Embryonic facial prominence (tissue), 1 donor: Measurements from ENCODE around the gene CUX1.
"Not testable (repeated sequence)": the region's sequence is repeated elsewhere in the genome, so short reads cannot be mapped to it uniquely, and the experiment has no call there.

Experiments
- DNase-seq: peaks from one replicate; pipeline ENCODE4 v3.0.0-alpha.2; 2016; ENCODE audit errors: extremely low spot score

The CUX1 gene

DNA sequence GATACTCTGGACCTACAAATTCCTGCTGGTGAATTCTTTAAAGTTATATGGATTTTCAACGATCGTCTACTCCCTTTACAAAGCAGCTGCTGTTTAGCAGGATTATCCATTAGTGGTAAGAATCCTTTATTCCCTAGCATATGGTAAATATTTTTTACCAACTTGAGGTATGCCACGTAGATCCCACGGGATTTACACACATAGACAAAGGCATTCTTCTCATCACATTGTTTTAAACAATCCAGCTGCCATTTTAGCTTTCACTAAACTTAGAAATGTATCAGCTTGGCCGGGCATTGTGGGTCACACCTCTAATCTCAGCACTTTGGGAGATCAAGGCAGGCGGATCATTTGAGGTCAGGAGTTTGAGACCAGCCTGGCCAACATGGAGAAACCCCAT, 321.2 kb downstream of the CUX1 start:
- no peak for DNase-seq

DNA sequence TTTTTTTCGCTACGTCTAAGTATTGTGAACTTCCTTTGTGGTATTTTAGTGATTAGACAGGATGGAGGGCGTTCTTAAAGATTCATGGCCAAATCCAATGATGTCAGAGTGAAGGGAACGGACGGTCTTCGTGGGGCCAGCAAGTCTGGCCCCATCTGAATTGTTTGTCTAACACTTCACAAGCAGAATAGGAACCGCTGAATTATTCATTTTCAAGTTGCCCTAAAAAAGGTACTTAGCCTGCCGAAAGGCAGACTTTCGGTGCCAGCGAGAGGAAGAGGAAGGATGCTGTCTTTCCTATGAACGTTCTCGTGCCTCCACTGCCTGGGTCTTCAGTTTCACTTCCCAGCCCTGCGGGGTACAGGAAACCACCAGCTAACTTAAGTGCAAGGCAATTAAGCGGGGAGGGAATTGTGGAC, 323.5 kb downstream of the CUX1 start:
- DNase-seq = no peak

DNA sequence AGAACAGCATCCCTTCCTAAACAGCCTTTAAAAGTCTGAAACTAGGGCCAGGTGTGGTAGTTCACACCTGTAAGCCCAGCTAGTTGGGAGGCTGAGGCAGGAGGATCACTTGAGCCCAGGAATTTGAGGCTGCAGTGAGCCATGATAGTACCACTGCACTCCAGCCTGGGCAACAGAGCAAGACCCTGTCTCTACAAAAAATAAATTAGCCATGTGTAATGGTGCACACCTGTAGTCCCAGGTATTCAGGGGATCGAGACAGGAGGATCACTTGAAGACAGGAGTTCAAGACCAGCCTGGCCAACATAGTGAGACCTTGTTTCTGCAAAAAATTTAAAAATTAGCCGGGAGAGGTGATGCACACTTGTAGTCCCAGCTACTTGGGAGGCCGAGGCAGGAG, 325.0 kb downstream of the CUX1 start:
- DNase-seq = not testable (repeated sequence)

GRCh38 chr7:102146122-102146521, 328.7 kb downstream of the CUX1 start:
- DNase-seq = no peak

DNA sequence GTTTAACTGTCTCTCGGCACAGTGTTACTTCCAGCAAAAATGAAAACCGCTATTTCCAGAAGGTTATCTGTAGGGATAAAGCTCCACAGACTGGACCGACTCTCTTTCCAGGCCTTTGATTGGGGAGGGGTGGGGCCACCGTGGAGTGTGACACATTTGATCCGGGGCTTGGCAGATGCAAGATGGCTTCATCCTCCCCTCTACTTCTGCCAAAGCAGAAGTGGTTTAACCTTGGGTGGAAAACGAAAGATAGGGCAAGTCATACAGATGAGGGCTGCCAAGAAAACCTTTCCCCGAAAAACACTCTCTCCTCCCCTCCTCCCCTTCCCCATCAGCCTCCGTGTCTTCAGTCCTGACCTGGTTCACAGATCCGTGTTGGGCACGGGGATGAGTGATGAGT, 329.6 kb downstream of the CUX1 start:
- no peak for DNase-seq

DNA sequence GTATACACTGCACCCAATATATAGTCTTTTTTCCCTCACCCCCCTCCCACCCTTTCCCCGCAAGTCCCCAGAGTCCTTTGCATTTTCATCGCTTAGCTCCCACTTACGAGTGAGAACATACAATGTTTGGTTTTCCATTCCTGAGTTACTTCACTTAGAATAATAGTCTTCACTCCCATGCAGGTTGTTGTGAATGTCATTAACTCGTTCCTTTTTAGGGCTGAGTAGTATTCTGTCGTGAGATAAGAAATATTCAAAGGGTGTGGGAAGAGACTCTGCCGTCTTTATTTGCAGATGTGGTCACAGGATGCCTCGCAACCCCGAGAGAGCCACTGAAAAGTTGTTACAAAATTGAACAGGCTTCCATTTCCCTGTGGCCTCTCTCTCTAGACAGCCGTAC, 331.4 kb downstream of the CUX1 start:
- DNase-seq = no peak

DNA sequence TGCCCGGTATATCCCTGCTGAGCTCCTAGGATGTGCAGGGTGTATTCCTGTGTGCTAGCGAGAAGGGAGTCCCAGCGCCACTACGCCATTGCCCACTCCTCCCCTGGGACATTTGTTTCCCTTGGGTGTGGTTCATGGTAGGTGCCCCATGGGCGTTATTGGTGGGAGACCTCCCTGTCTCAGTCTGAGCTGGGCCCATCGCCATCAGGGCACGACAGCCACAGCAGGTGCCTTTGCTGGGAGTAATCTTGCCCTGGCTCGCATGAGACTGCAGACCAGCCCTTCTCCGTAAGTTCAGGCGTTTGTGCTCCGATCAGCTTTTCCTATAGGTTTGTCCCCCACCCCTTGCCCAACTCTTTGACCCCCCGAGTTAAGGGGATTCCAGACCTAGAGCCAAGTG, 332.0 kb downstream of the CUX1 start:
- DNase-seq = no peak

GRCh38 chr7:102150266-102150665, 332.8 kb downstream of the CUX1 start:
- no peak for DNase-seq

GRCh38 chr7:102152672-102153598, 335.5 kb downstream of the CUX1 start:
- DNase-seq = no peak

DNA sequence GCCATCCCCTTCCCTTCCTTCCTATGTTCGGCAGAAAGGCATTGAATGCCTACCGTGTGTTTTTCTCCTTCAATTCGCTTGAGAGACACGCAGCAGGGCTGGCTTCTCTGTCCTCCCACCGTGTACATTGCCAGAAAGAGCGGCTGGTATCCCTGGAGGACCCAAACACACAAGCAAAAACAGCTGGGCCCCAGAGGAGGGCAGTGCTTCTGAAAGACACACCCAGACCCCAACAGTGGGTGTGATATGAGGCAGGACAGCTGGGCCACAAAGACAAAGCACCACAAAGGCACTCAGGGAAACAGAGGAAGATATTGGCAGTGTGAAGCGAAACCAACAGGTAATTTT, 336.1 kb downstream of the CUX1 start:
- DNase-seq = no peak

DNA sequence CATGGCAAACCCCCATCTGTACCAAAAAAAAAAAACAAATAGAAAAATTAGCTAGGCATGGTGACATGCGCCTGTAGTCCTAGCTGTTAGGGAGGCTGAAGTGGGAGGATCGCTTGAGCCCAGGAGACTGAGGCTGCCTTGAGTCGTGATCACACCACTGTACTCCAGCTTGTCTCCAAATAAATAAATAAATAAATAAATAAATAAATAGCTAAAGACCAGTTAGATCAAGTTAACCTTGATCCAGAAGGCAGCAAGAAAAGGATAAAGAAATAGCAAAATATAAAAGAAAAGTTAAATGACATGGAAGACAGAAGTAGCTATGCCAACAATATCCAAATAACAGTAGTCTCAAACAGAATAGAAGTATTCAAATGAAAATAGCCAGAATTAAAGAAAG, 337.0 kb downstream of the CUX1 start:
- no peak for DNase-seq

DNA sequence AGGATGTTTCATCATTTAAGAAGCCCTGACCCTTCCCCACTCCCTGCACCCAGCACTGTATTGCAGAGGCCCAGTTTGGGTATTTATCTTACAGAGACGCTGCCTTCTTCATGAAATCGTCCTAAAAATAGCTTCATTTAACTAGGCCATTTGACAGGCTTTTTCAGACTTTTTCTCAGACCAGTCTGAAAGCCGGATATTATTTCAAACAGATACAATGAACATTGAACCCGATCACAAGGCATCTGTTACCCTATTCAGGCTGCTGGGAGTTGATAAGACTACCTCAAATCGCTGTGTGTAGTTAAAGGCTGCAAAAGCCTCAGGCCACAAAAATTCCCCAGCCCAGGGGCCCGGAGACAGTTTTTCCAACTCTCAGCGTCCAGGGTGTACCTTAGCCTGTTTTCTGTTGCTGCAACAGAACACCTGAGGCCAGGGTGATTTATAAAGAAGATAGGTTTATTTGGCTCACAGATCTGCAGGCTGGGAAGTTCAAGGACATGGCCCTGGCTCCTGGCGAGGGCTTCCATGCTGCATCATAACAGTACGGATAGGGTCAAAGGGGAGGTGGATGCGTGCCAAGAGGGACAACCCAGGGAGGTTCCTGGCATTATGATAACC, 338.5 kb downstream of the CUX1 start:
- no peak for DNase-seq

DNA sequence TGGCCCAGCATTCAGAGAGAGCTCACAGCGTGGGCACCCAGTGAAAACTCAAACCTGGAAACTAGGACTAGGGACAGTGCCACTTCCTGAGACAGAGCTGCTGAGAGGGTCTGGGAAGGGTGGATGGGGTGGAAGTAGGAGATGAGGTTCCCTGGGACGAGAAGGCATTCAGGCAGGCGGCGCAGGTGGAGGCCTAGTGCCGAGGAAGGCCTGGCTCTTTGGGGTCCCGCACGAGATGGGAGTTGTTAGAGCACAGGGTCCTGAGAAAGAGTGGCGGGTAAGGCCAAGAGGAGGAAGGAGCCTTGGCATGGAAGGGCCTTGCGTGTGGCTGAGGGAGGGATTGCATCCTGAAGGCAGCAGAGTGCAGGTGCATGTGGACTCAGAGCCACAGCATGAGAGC, 339.4 kb downstream of the CUX1 start:
- DNase-seq = no peak

DNA sequence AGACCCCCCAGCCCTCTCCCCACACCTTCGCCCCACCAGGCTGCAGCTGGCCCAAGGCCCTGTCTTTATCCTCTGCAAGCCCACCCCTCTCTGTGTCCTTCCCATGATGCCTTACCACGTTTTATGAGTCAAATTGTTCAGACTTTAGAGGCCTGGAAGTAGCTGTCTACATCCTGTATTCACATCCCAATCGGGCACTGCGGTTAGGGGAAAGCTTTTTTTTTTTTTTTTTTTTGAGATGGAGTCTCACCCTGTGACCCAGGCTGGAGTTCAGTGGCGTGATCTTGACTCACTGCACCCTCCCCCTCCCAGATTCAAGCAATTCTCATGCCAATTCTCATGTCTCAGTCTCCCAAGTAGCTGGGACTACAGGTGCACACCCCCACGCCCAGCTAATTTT, 347.7 kb downstream of the CUX1 start:
- DNase-seq = no peak

GRCh38 chr7:102167254-102167653, 349.8 kb downstream of the CUX1 start:
- DNase-seq = no peak

DNA sequence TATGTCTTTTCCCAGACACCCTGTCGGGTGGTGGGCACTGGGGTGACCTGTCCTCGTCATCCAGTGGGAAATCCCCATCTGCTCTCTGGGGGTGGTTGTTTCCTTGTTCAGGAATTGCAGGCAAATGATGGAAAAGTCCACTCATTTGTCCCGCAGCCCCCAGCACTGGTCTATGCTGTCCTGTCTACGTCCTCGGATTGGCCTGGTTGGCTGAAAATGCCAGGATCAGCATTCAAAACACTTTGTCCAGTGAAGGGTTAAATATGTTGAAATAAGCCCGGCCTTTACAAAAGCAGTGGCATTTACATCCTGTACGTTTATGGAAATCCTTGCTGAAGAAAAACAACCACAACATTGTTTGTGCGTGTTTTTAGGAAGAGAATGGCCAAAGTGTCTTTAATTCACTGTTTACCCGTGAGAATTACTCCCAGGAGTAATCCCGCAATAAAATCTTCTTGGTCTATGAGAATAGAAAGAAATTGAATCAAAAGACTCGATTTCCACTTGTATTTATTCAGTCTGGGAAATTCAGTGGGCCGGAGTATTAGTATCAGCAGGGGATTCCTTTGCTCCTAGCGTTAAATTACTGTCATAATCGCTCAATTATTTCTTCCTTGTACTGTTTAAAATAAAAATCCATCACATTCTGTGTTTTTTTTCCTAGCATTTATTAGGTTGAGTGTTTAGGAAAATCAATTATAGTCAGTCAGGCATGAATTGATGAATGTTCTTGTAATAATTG, 352.4 kb downstream of the CUX1 start:
- no peak for DNase-seq

DNA sequence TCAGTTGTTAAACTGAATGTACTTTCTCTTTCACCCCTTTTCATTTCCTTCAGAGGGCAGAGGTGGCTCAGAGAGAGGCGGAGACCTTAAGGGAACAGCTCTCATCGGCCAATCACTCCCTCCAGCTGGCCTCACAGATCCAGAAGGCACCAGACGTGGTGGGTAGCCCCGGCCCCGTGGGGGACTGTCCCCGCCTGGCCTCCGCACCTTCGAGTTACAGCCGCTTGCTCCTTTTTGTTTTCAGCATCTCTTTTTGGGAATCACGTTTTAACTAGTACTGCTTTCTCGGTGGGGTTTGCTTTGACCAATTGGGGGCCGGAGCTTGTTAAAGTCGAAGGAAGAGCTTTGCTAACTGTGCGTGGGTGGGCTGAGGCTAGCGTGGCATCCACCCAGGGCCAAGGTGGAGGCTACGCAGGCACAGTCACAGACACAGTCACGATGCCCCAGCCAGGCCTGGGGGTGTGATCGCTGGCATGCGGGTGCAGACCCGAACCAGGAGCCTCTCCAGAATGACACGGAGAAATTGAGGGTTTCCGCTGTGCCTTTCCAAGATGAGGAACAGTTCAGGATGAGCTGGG, 353.1 kb downstream of the CUX1 start:
- DNase-seq = no peak

GRCh38 chr7:102173669-102174068, 356.2 kb downstream of the CUX1 start:
- DNase-seq = no peak

DNA sequence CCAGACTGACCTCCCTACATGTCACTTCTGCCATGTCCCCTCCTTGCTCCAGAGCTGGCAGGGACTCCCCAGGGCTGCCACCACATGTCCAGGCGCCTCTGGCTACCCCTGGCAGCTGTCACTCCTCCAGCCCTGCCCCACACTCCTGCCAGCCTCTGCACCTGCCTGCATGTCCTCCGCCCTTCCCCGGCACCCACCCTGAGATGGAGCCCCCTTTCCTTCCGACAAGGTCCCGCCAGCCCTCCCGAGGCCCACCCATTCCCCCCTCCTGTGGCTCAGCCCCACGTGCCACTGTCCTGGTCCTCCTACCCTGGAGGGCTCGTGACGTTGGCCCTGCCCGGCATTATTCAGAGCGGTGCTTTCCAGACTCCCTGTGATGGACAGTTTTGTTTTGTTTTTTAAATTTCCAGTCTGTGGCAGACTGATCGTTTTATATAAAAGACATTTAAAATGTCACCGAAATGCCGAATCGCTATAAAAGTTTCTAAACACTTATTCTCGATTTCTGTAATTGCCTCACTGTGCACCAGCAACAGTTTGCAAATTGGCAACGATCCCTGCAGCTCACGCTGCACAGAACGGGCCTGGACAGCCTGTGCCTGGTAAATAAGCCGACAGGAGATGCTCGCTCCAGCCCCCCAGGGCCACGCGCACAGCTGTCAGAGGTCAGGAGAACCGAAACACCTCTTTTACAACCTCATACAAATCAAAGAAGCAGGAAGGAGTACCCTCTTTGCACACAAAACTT, 358.2 kb downstream of the CUX1 start:
- DNase-seq = no peak

- DNase-seq = no peak
Measured at GRCh38 chr7:102178410-102178809, 361.0 kb downstream of the CUX1 start.

DNA sequence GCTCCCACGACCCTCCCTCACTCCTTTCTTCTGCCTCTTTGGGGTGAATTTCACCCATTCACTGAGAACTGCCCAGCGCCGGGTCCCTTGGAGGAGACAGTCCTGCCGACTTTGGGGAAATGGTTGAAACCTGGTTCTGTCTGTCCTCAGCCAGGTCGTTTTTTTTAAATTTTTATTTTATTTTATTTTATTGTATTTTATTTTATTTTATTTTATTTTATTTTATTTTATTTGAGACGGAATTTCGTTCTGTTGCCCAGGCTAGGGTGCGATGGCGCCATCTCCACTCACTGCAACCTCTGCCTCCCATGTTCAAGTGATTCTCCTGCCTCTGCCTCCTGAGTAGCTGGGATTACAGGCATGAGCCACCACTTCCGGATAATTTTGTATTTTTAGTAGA, 363.3 kb downstream of the CUX1 start:
- DNase-seq = no peak

DNA sequence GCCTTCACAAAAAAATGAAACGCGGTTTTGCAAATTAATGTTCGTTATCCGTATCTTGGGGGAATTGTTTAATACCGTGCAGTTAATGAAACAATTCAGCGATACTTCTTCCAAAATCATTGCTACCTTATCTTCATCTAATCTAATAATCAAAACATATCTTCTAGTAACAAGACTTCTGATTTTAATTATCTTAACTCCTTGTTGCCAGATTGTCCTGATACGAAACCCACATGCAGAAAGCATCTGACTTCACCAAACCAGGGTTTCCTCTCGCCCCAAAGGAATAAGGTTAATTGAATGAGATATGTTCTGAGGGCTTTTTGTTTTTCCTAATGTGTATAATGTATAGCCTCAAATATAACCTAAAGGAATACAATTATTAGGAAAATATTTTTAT, 364.1 kb downstream of the CUX1 start:
- DNase-seq = no peak
